Measurements from ENCODE around the gene THAP4. TPM values are rescaled to one million over a fixed set of nuclear protein-coding genes. Genes with fewer than 3 reads are reported as not detected.
A peak's percentile ranks its signal among the peaks of the same experiment; 100 is the strongest.

Gene THAP4
- total and polyA plus RNA-seq, 2 of the 13 experiments (the other 11 are each of a cell fraction or from before 2014, with no cell fraction given) = 59.7 to 75.7 TPM

- DNase-seq (ENCODE audit: low spot score) = no peak
- ChIA-PET POLR2A (no interaction called here), CTCF (ENCODE audit: low intra/inter-chr PET ratio, low total read pairs) (no interaction called here)
Measured at GRCh38 chr2:241673189-241673663, 36.3 kb upstream of the THAP4 start.

More at GRCh38 chr2:241673189-241673663, 36.3 kb upstream of the THAP4 start:
- no peaks in the 10 kb centered on the region for H3K27me3 ChIP-seq (ENCODE audit: control insufficient read depth in 1 of 2, insufficient read depth in 2 of 2, low read length in 2 of 2)
- no peaks in the 10 kb centered on the region for H3K9me3 ChIP-seq (ENCODE audit: low read length)
- no TSS peak for BruUV-seq (replicated peaks)
- FAIRE-seq (no peak), ATAC-seq (no peak)
- TF ChIP-seq, protein P1, sequence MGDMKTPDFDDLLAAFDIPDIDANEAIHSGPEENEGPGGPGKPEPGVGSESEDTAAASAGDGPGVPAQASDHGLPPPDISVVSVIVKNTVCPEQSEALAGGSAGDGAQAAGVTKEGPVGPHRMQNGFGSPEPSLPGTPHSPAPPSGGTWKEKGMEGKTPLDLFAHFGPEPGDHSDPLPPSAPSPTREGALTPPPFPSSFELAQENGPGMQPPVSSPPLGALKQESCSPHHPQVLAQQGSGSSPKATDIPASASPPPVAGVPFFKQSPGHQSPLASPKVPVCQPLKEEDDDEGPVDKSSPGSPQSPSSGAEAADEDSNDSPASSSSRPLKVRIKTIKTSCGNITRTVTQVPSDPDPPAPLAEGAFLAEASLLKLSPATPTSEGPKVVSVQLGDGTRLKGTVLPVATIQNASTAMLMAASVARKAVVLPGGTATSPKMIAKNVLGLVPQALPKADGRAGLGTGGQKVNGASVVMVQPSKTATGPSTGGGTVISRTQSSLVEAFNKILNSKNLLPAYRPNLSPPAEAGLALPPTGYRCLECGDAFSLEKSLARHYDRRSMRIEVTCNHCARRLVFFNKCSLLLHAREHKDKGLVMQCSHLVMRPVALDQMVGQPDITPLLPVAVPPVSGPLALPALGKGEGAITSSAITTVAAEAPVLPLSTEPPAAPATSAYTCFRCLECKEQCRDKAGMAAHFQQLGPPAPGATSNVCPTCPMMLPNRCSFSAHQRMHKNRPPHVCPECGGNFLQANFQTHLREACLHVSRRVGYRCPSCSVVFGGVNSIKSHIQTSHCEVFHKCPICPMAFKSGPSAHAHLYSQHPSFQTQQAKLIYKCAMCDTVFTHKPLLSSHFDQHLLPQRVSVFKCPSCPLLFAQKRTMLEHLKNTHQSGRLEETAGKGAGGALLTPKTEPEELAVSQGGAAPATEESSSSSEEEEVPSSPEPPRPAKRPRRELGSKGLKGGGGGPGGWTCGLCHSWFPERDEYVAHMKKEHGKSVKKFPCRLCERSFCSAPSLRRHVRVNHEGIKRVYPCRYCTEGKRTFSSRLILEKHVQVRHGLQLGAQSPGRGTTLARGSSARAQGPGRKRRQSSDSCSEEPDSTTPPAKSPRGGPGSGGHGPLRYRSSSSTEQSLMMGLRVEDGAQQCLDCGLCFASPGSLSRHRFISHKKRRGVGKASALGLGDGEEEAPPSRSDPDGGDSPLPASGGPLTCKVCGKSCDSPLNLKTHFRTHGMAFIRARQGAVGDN (CRISPR knock-in tag; IDR thresholded peaks at IDR 0.05) = peak; percentile 21
- TF ChIP-seq PAF1 (CRISPR knock-in tag; IDR thresholded peaks at IDR 0.05) (0 out of 2 replicates have a peak, but pooled peaks have one; percentile 37), AGO2 (optimal IDR thresholded peaks at IDR 0.05; ENCODE audit: low read depth, low read length) (peak; percentile 55), POLR2G (IDR thresholded peaks at IDR 0.05; ENCODE audit: low read depth, low read length) (peak; percentile 6; the same call in 1 of the 2 replicates), DR1 (CRISPR knock-in tag; IDR thresholded peaks at IDR 0.05) (no peak)
- intact Hi-C loops (cut with micrococcal nuclease; ENCODE audit: unreplicated experiment) = no loop called here
- H3K9ac ChIP-seq (ENCODE audit: insufficient read depth, low read depth, low read length) = no peak overlapping the region
- H3K4me3 ChIP-seq (replicated peaks in 1 of 3; ENCODE audit: insufficient read depth in 1 of 3, low read depth in 2 of 3, low read length in 3 of 3) = no peak overlapping the region
- H3K79me2 ChIP-seq (ENCODE audit: insufficient read depth, low read length) = no peaks in the 10 kb centered on the region
- WGBS (ENCODE audit: low lambda C conversion rate) = 88% methylated on average over 15 of the region's 18 CpGs
- H3K27ac ChIP-seq (ENCODE audit: extremely low read length, insufficient read depth, low read length) = no peak overlapping the region
- in situ Hi-C loops (cut with HindIII; ENCODE audit: extremely low pct_ligation_motif_present, low pct_unique_long_range_greater_than_20kb) = no loop called here
- no peaks in the 10 kb centered on the region for H4K20me1 ChIP-seq (ENCODE audit: insufficient read depth, low read length)
- no peak overlapping the region for H3K4me2 ChIP-seq (ENCODE audit: low read depth, low read length)
- no peak overlapping the region for H2AFZ ChIP-seq (ENCODE audit: low read length)
- H3K36me3 ChIP-seq (replicated peaks in 1 of 2; ENCODE audit: control insufficient read depth in 1 of 2, insufficient read depth in 2 of 2, low read length in 2 of 2) = peaks cover 37 to 75% of the 10 kb centered on the region in 2 experiments
- H3K4me1 ChIP-seq (ENCODE audit: insufficient read depth, low read length) = no peaks in the 10 kb centered on the region
